ENCODE results near the gene ASNS.

DNA sequence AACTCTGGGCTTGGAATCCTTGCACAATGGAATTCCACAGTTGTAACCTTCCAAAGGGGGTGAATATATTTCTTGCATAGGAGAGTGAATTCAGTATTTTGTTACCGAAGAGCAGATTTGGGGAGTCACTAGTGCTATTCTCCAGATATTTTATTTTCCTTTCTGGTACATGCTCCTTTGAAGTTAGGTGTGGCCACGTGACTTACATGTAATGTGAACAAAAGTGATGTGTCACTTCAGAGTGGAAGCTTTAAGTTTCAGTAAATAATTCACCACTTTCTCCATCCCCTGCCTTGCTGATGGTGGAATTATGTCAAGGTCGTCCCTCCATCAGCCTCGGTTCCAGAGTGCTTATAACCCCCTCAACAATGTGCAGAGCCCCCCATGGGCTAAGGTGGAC lies 25.3 kb downstream of the ASNS start:
- no peak for TF ChIP-seq CEBPB (IDR thresholded peaks at IDR 0.05; ENCODE audit: low read depth, low read length)
- TF ChIP-seq POLR2A (IDR thresholded peaks at IDR 0.05; ENCODE audit: control extremely low read depth in 1 of 2, low read depth in 2 of 2, low read length in 2 of 2): no peak
- TF ChIP-seq, protein P1, sequence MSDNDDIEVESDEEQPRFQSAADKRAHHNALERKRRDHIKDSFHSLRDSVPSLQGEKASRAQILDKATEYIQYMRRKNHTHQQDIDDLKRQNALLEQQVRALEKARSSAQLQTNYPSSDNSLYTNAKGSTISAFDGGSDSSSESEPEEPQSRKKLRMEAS (IDR thresholded peaks at IDR 0.05): no peak
- TF ChIP-seq YY1 (IDR thresholded peaks at IDR 0.05; ENCODE audit: low read depth, low read length): no peak
- TF ChIP-seq, protein P2, sequence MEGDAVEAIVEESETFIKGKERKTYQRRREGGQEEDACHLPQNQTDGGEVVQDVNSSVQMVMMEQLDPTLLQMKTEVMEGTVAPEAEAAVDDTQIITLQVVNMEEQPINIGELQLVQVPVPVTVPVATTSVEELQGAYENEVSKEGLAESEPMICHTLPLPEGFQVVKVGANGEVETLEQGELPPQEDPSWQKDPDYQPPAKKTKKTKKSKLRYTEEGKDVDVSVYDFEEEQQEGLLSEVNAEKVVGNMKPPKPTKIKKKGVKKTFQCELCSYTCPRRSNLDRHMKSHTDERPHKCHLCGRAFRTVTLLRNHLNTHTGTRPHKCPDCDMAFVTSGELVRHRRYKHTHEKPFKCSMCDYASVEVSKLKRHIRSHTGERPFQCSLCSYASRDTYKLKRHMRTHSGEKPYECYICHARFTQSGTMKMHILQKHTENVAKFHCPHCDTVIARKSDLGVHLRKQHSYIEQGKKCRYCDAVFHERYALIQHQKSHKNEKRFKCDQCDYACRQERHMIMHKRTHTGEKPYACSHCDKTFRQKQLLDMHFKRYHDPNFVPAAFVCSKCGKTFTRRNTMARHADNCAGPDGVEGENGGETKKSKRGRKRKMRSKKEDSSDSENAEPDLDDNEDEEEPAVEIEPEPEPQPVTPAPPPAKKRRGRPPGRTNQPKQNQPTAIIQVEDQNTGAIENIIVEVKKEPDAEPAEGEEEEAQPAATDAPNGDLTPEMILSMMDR (IDR thresholded peaks at IDR 0.05; ENCODE audit: control extremely low read depth in 1 of 3, insufficient read depth in 1 of 3, low read depth in 1 of 3, low read length in 3 of 3): no peak
- no peak for TF ChIP-seq POLR2AphosphoS5 (IDR thresholded peaks at IDR 0.05; ENCODE audit: low read depth, low read length)
- TF ChIP-seq CREB1 (IDR thresholded peaks at IDR 0.05): no peak
- no peak for TF ChIP-seq JUND (IDR thresholded peaks at IDR 0.05; ENCODE audit: low read length)
